Activated CD4-positive, alpha-beta memory T cell treated with anti-CD3 and anti-CD28 coated beads, Interleukin-2, amount 10 ng/mL, durations not matched to agents 7 days and 5 days (primary cell): ENCODE results near the gene POLR2J3. TPM values are rescaled to one million over a fixed set of nuclear protein-coding genes. Genes with fewer than 3 reads are reported as not detected.
"Not testable (repeated sequence)": the region's sequence is repeated elsewhere in the genome, so short reads cannot be mapped to it uniquely, and the experiment has no call there.

Experiments
- CTCF ChIA-PET: fragments of 350-600 bp; sonication (Branson Sonifier 250); formaldehyde crosslinking; loops from one replicate; lab custom pipeline; 2021; ENCODE audit warnings: antibody characterized with exemption, inconsistent platforms; lab: Charles Lee
- POLR2A ChIA-PET: fragments of 350-600 bp; sonication (Branson Sonifier 250); formaldehyde crosslinking; loops from one replicate; lab custom pipeline; 2021; ENCODE audit warnings: antibody characterized with exemption; lab: Charles Lee
- DNase-seq: peaks from one replicate; pipeline ENCODE4 v3.0.0-alpha.2; 2020
- H3K27ac Mint-ChIP-seq: one replicate; pipeline ENCODE4 v1.8.0; 2021; ENCODE audit warnings: mild to moderate bottlenecking, mixed read lengths
- H3K27me3 Mint-ChIP-seq: one replicate; pipeline ENCODE4 v1.8.0; 2021; ENCODE audit warnings: mixed read lengths
- H3K36me3 Mint-ChIP-seq: one replicate; pipeline ENCODE4 v1.8.0; 2021; ENCODE audit warnings: low read depth, mixed read lengths
- H3K4me1 Mint-ChIP-seq: one replicate; pipeline ENCODE4 v1.8.0; 2021; ENCODE audit warnings: mixed read lengths
- H3K4me3 Mint-ChIP-seq: one replicate; pipeline ENCODE4 v1.8.0; 2021; ENCODE audit warnings: mild to moderate bottlenecking, mixed read lengths
- H3K9me3 Mint-ChIP-seq: one replicate; pipeline ENCODE4 v1.8.0; 2021; ENCODE audit warnings: mixed read lengths
- total RNA-seq, 2 experiments: library from RNA; stranded (reverse); gene quantifications; one replicate each; pipeline ENCODE4 v1.2.3, GENCODE V29; 2021

POLR2J3 gene
- total RNA-seq, 2 experiments from 2014 or later, result 24.9 to 25.0 TPM

- DNase-seq, H3K4me1 Mint-ChIP-seq, H3K27me3 Mint-ChIP-seq, H3K4me3 Mint-ChIP-seq, H3K9me3 Mint-ChIP-seq, POLR2A ChIA-PET, H3K27ac Mint-ChIP-seq, CTCF ChIA-PET, H3K36me3 Mint-ChIP-seq: not testable (repeated sequence)
Measured at GRCh38 chr7:102604431-102605145, 32.2 kb upstream of the POLR2J3 start.

GRCh38 chr7:102602317-102602716, 29.9 kb upstream of the POLR2J3 start:
- H3K36me3 Mint-ChIP-seq, H3K27ac Mint-ChIP-seq, H3K4me3 Mint-ChIP-seq, CTCF ChIA-PET, H3K27me3 Mint-ChIP-seq, H3K9me3 Mint-ChIP-seq, POLR2A ChIA-PET, H3K4me1 Mint-ChIP-seq, DNase-seq: not testable (repeated sequence)

GRCh38 chr7:102599699-102600098, 27.3 kb upstream of the POLR2J3 start:
- H3K4me1 Mint-ChIP-seq, H3K4me3 Mint-ChIP-seq, DNase-seq, POLR2A ChIA-PET, H3K9me3 Mint-ChIP-seq, CTCF ChIA-PET, H3K27me3 Mint-ChIP-seq, H3K36me3 Mint-ChIP-seq, H3K27ac Mint-ChIP-seq: not testable (repeated sequence)

GRCh38 chr7:102596036-102596435, 23.7 kb upstream of the POLR2J3 start:
- H3K36me3 Mint-ChIP-seq, POLR2A ChIA-PET, H3K4me3 Mint-ChIP-seq, H3K27ac Mint-ChIP-seq, H3K27me3 Mint-ChIP-seq, H3K9me3 Mint-ChIP-seq, H3K4me1 Mint-ChIP-seq, CTCF ChIA-PET, DNase-seq: not testable (repeated sequence)

GRCh38 chr7:102593637-102594334, 21.4 kb upstream of the POLR2J3 start:
- not testable (repeated sequence) for H3K4me3 Mint-ChIP-seq, H3K9me3 Mint-ChIP-seq

GRCh38 chr7:102592477-102593019, 20.2 kb upstream of the POLR2J3 start:
- H3K9me3 Mint-ChIP-seq, CTCF ChIA-PET, H3K27me3 Mint-ChIP-seq, H3K4me3 Mint-ChIP-seq, POLR2A ChIA-PET, H3K36me3 Mint-ChIP-seq, H3K4me1 Mint-ChIP-seq, H3K27ac Mint-ChIP-seq: not testable (repeated sequence)
- DNase-seq, result peak; percentile 36

More at GRCh38 chr7:102593637-102594334, 21.4 kb upstream of the POLR2J3 start:
- H3K36me3 Mint-ChIP-seq, H3K27me3 Mint-ChIP-seq, H3K4me1 Mint-ChIP-seq, POLR2A ChIA-PET, DNase-seq, H3K27ac Mint-ChIP-seq, CTCF ChIA-PET: not testable (repeated sequence)

GRCh38 chr7:102589857-102590256, 17.5 kb upstream of the POLR2J3 start:
- H3K4me1 Mint-ChIP-seq, H3K36me3 Mint-ChIP-seq, H3K27ac Mint-ChIP-seq, H3K9me3 Mint-ChIP-seq, DNase-seq, H3K4me3 Mint-ChIP-seq, CTCF ChIA-PET, POLR2A ChIA-PET, H3K27me3 Mint-ChIP-seq: not testable (repeated sequence)

GRCh38 chr7:102583495-102583894, 11.1 kb upstream of the POLR2J3 start:
- DNase-seq, POLR2A ChIA-PET, H3K36me3 Mint-ChIP-seq, H3K27me3 Mint-ChIP-seq, H3K9me3 Mint-ChIP-seq, H3K4me3 Mint-ChIP-seq, CTCF ChIA-PET, H3K27ac Mint-ChIP-seq, H3K4me1 Mint-ChIP-seq: not testable (repeated sequence)

GRCh38 chr7:102581722-102582121, 9.3 kb upstream of the POLR2J3 start:
- H3K36me3 Mint-ChIP-seq, POLR2A ChIA-PET, H3K27me3 Mint-ChIP-seq, H3K4me3 Mint-ChIP-seq, CTCF ChIA-PET, H3K9me3 Mint-ChIP-seq, H3K4me1 Mint-ChIP-seq, DNase-seq, H3K27ac Mint-ChIP-seq: not testable (repeated sequence)

GRCh38 chr7:102578486-102578885, 6.1 kb upstream of the POLR2J3 start:
- H3K4me1 Mint-ChIP-seq, CTCF ChIA-PET, H3K4me3 Mint-ChIP-seq, H3K9me3 Mint-ChIP-seq, POLR2A ChIA-PET, DNase-seq, H3K36me3 Mint-ChIP-seq, H3K27me3 Mint-ChIP-seq, H3K27ac Mint-ChIP-seq: not testable (repeated sequence)

GRCh38 chr7:102577315-102578240, 5.2 kb upstream of the POLR2J3 start:
- H3K27ac Mint-ChIP-seq, H3K27me3 Mint-ChIP-seq, H3K4me1 Mint-ChIP-seq, CTCF ChIA-PET, DNase-seq, H3K4me3 Mint-ChIP-seq, H3K9me3 Mint-ChIP-seq, POLR2A ChIA-PET, H3K36me3 Mint-ChIP-seq: not testable (repeated sequence)

- CTCF ChIA-PET, POLR2A ChIA-PET, DNase-seq, H3K4me3 Mint-ChIP-seq, H3K36me3 Mint-ChIP-seq, H3K4me1 Mint-ChIP-seq, H3K27ac Mint-ChIP-seq, H3K27me3 Mint-ChIP-seq, H3K9me3 Mint-ChIP-seq: not testable (repeated sequence)
Measured at GRCh38 chr7:102576363-102576762, 4.0 kb upstream of the POLR2J3 start.

- H3K36me3 Mint-ChIP-seq, H3K9me3 Mint-ChIP-seq, H3K27ac Mint-ChIP-seq, CTCF ChIA-PET, DNase-seq, H3K4me1 Mint-ChIP-seq, H3K27me3 Mint-ChIP-seq, POLR2A ChIA-PET, H3K4me3 Mint-ChIP-seq: not testable (repeated sequence)
Measured at GRCh38 chr7:102574607-102575006, 2.2 kb upstream of the POLR2J3 start.
